Midbrain (tissue), 1 donor: ENCODE results near the gene CC2D2A.

Source experiments
- DNase-seq: peaks from one replicate; lab custom pipeline; 2025; lab: John Stamatoyannopoulos, UW

CC2D2A gene

GRCh38 chr4:15466596-15466995 is 3.1 kb upstream of the CC2D2A start:
- no peak for DNase-seq

GRCh38 chr4:15470128-15470475 is 420 bp downstream of the CC2D2A start:
- DNase-seq, result no peak

GRCh38 chr4:15476396-15476795 is 6.7 kb downstream of the CC2D2A start:
- DNase-seq, result no peak

- no peak for DNase-seq
Observed at GRCh38 chr4:15478724-15479088, 9.0 kb downstream of the CC2D2A start.

GRCh38 chr4:15479089-15479912 is 9.6 kb downstream of the CC2D2A start:
- peak; percentile 88 for DNase-seq

GRCh38 chr4:15479913-15480185 is 10.2 kb downstream of the CC2D2A start:
- no peak for DNase-seq

- DNase-seq, result no peak
Observed at GRCh38 chr4:15481961-15482745, 12.5 kb downstream of the CC2D2A start.

GRCh38 chr4:15482842-15483241 is 13.2 kb downstream of the CC2D2A start:
- DNase-seq, result no peak

GRCh38 chr4:15488136-15488535 is 18.5 kb downstream of the CC2D2A start:
- DNase-seq, result no peak

- no peak for DNase-seq
Observed at GRCh38 chr4:15488658-15489470, 19.2 kb downstream of the CC2D2A start.

GRCh38 chr4:15489551-15489950 is 19.9 kb downstream of the CC2D2A start:
- no peak for DNase-seq

- no peak for DNase-seq
Observed at GRCh38 chr4:15493411-15493810, 23.7 kb downstream of the CC2D2A start.

- DNase-seq, result peak; percentile 2
Observed at GRCh38 chr4:15495621-15496020, 25.9 kb downstream of the CC2D2A start.

- no peak for DNase-seq
Observed at GRCh38 chr4:15498356-15498755, 28.7 kb downstream of the CC2D2A start.

- no peak for DNase-seq
Observed at GRCh38 chr4:15500701-15501100, 31.0 kb downstream of the CC2D2A start.

- DNase-seq, result no peak
Observed at GRCh38 chr4:15501941-15502340, 32.3 kb downstream of the CC2D2A start.

- no peak for DNase-seq
Observed at GRCh38 chr4:15502384-15502783, 32.7 kb downstream of the CC2D2A start.

- DNase-seq, result no peak
Observed at GRCh38 chr4:15504041-15504440, 34.4 kb downstream of the CC2D2A start.

GRCh38 chr4:15506464-15506863 is 36.8 kb downstream of the CC2D2A start:
- no peak for DNase-seq

GRCh38 chr4:15507679-15508078 is 38.0 kb downstream of the CC2D2A start:
- DNase-seq, result no peak

- no peak for DNase-seq
Observed at GRCh38 chr4:15510961-15511360, 41.3 kb downstream of the CC2D2A start.

GRCh38 chr4:15513545-15513944 is 43.9 kb downstream of the CC2D2A start:
- no peak for DNase-seq

GRCh38 chr4:15515106-15515505 is 45.4 kb downstream of the CC2D2A start:
- DNase-seq, result no peak
